GM11168 (cell line): Measurements from ENCODE around the gene GSDMA.

Experiments used
- in situ Hi-C: fragments of 300-500 bp; cut with MboI; formaldehyde crosslinking; loops from one replicate; pipeline ENCODE4 v1.12.0; 2022; ENCODE audit warnings: low sequenced_read_pairs; ENCODE audit not compliant: unreplicated experiment

The GSDMA gene

GRCh38 chr17:40018211-40019121 is 55.7 kb downstream of the GSDMA start:
- in situ Hi-C loops: no loop called here

- in situ Hi-C loops: no loop called here
Observed at GRCh38 chr17:40019140-40019991, 56.6 kb downstream of the GSDMA start.

GRCh38 chr17:40020146-40020545 is 57.3 kb downstream of the GSDMA start:
- in situ Hi-C loops: no loop called here

GRCh38 chr17:40021451-40021971 is 58.7 kb downstream of the GSDMA start:
- in situ Hi-C loops: no loop called here

- in situ Hi-C loops: no loop called here
Observed at GRCh38 chr17:40022497-40022896, 59.7 kb downstream of the GSDMA start.

GRCh38 chr17:40022961-40023541 is 60.2 kb downstream of the GSDMA start:
- in situ Hi-C loops: no loop called here

- in situ Hi-C loops: no loop called here
Observed at GRCh38 chr17:40023590-40024292, 60.9 kb downstream of the GSDMA start.

- in situ Hi-C loops: no loop called here
Observed at GRCh38 chr17:40024901-40025300, 62.1 kb downstream of the GSDMA start.

GRCh38 chr17:40025559-40025958 is 62.8 kb downstream of the GSDMA start:
- in situ Hi-C loops: no loop called here

- in situ Hi-C loops: no loop called here
Observed at GRCh38 chr17:40025991-40026815, 63.4 kb downstream of the GSDMA start.

- in situ Hi-C loops: no loop called here
Observed at GRCh38 chr17:40026816-40027613, 64.2 kb downstream of the GSDMA start.
